ENCODE measurements around the gene GLYR1.

GLYR1 gene

DNA sequence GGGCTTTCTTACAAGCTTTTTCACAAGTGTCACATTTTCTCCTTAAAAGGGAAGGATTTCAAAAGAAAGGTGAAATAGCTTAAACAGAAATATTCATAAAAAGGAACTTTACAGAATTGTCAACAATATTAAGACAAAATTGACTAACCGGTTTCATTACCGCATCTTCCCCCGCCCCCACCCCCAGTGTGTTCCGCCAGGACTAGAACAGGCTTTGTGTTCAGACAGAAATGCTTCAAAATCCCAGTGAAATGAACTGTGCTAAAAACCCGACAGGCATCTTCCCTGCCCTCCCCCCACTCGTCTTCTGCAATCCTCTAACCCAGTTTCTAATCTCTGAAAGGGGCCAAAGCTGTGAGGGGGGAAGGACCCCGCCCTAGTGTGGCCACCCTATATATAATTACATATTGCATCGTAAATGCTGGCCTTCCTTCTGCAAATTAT lies 43.7 kb downstream of the GLYR1 start:
- no peak for FAIRE-seq

- no peak for FAIRE-seq
These were observed 44.3 kb downstream of the GLYR1 start for GRCh38 chr16:4802659-4803287.

- FAIRE-seq = no peak
These were observed 45.0 kb downstream of the GLYR1 start, which contains the start of gene ROGDI for GRCh38 chr16:4801962-4802658. Gene ROGDI, minus strand, starts transcription at chr16:4802633. Its CDS starts 62 bp downstream, at chr16:4802571.

DNA sequence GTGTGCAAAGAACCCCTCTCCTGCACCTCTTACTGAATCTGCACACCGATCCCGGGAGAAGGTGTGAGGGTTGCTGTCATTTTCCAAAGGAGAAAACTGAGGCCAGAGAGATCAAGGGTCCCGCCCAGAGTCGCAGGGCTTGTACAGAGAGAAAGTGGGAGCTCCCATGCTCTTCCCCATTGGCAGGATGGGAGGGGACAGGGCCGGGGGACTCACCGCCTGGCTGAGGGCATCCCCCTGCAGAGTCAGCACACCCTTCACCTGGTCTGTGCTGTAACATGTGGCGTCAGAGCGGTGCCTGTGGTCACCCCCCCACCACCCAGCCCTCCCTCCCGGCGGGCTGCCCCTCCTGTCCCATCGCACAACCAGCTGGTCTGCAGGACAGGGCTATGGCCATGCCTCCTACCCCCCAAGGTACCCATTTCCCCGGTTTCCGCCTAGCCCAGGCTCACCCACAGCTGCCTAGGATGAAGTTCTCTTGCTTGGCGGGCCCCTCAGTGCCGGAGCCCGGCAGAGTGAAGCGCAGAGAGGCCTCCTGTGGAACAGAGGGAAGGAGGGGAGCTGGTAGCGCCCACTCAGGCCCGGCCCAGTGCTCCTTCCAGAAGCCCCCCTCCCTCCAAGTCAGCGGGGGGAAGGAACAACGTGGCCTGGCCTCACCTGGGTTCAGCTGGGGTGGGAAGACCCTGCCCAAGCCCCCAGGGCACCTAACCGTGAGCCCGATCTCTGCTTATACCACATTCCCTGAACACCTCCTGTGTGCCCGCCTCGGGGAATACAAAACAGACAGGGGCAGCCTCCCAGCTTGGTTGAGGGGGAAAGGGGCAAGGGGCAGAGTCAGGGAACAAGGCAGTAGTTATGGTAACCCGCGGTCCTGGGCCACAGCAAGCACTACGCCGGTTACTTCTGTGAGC lies 45.8 kb downstream of the GLYR1 start:
- no peak for FAIRE-seq

DNA sequence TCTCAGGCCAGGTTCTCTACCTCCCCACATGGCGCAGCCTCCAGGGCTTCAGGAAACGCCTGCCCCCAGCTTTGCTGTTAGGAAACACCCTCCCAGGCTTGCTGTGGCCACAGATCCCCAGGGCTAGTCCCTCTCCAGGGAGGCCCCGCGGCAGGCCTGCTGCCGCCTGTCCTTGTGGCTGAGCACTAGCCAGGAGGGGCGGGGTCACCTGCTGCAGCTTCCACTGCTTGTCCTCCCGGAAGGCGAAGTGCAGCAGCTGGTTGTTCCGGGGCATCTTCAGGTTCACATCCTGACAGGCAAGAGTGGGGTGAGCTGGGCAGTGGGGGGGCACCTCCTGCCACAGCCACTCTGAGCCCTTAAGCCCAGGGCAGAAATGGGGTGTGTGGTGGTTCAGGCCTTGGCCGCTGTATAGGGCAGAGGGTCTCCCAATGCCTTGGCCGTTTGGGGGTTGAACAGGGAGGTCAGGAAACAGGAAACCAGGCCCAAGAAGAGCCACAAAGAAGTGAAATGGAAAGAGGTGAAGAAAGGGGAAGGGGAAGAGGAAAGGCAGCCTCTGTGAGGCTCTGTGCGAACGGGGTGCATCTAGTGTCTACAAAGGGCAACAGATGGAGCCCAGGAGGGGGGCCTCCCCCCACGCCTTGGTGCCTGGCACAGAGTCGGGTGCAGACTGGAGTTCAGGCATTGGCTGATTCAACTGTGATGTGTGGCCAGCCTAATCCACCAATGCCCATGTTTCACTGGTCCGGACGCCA lies 46.6 kb downstream of the GLYR1 start:
- FAIRE-seq = no peak

DNA sequence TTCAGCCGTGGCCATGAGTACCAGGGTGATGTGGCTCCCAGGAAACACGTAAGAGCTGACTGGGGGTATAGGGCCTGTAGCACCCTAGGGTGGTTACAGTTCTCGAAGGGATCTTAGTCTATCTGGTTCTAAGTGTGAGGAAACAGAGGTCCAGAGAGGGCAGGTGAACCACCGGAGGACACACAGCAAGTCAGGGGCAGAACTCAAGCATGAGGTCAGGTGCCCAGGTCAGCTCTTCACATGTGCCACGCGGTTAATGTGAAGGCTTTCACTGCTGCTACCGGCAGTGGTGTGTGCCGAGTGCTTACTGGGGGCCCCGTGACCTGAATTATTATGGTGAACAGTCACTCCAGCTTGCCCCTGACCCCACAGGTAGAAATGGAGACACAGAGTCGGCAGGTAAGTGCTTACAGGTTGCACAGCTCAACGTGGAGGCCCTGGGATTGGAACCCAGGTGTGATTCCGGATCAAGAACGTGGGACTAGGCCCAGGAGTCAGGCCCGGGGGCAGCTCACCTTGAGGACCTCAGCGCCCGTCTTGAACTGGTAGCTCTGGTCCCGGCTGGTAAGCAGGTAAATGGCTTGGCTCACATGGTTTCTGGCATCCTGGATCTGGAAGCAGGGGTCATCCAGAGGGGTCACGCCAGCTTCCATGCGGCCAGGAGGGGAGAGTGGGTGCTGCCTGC lies 47.8 kb downstream of the GLYR1 start:
- no peak for FAIRE-seq

DNA sequence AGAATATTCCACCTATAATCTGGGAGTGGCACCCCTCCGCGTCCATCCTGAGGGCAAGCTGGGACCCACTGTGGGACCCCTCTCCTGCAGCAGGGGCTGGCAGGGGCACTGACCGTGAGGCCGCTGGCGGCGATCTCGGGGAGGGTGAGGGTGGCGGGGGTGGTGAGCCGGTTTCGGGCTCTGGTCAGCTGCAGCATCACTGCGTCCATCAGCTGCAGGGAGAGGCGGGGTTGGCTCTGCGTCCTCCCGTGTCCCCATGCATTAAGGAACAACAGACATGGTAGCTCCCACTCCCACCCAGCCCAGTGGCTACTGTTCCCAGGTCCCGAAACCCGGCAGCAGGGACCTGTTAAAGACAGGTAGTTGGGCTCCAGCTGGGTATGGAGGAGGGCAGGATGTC lies 48.6 kb downstream of the GLYR1 start:
- no peak for FAIRE-seq

DNA sequence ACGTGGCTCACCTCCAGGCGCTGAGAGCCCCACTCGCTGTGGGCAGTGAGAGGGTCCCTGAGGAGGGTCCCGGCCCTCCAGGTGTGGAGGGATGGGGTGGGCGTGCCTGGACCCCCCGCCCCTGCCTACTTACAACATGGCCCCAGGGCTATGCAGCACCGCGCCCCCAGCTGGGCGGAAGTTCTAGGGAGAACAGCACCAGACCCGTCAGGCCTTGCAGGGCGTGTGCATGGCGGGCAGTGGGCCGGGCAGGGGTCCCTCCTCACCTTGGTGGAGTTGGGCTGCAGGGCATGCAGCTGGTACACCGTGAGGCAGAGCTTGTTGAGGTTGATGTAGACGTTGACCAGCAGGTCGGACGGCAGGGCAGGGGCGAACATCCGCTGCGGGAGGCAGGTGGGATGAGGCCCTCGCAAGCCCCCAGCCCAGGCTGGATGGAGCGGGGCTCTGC lies 49.3 kb downstream of the GLYR1 start:
- FAIRE-seq = no peak

DNA sequence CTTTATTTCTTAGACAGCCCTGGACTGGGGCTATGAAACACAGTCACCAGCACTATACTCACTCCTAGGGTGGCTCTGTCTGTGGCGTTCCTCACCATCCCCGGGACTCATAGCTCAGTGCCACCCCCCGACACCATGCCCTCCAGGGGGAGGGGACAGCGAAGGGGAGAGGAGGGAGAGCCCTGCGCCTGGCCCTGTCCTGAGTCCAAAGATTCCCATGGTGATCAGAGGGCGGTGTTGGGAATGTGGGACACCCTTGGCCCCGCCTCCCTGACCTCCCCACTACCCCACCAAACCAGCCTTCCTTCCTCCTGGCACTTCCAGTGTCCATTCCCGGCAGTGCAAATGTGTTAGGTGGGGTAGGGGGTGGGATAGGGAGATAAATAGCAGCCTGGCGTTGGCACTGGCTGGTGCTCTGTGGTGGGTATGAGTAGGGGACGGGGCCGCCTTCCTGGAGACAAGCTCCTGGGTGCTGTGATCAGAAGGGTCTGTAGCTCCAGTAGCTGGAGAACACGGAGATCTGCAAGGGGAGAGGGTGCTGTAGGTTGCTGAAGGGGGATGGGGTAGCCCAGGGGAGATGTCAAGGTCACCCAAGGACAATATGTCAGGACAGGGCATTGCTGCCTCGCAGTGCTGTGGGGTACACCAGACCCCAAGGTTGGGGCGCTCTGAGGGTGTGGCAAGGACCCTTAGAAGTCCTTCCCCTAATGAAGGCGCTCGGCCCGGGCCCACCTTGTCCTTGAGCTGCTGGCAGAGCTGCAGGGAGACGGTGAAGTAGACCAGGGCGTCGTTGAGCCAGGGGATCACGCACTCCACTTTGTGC lies 49.9 kb downstream of the GLYR1 start:
- no peak for FAIRE-seq

GRCh38 chr16:4795828-4796572 lies 51.1 kb downstream of the GLYR1 start:
- no peak for FAIRE-seq

- no peak for FAIRE-seq
These were observed 51.8 kb downstream of the GLYR1 start, which contains the start of gene SMIM22 for GRCh38 chr16:4795181-4795827. Gene SMIM22, plus strand, starts transcription at chr16:4795369. Its CDS starts 366 bp downstream, at chr16:4795735.

DNA sequence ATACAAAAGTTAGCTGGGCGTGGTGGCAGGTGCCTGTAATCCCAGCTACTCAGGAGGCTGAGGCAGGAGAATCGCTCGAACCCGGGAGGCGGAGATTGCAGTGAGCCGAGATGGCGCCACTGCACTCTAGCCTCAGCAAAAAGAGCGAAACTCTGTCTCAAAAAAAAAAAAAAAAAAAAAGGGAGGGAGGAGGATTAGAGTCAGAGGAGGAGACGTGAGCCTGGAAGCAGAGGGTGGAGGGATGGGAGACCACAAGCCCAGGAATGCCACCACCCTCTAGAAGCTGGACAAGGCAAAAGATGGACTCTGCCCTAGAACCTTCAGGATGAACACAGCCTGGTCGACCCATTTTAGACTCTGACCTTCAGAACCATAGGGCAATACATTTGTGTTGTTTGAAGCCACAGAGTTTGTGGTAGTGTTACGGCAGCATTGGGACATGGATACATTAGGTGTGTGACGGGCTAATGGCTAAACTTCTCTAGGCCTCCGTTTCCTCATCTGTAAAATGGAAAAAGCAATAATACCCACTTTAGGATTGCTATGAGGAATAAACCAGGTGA lies 54.1 kb downstream of the GLYR1 start:
- FAIRE-seq = no peak

DNA sequence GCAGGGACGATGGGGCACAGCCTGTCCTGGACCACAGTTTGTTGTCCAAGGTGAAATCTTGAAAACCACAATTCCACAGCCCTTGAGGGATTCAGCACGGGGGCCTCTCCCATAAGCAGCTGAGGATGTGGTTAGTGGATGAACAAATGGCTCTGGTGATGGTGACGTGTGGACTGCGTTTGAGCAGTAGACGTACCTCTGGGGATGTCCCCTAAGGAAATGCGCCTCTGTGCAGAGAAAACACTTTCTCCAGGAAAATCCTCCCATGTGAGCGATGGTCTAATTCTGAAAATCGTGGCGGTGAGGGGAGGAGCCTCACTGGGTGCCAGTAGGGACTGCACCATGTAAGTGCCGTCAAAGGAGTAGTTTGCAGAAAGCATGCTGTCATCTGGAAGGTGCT lies 56.2 kb downstream of the GLYR1 start:
- FAIRE-seq = no peak

GRCh38 chr16:4790261-4790660 lies 56.8 kb downstream of the GLYR1 start:
- no peak for FAIRE-seq

DNA sequence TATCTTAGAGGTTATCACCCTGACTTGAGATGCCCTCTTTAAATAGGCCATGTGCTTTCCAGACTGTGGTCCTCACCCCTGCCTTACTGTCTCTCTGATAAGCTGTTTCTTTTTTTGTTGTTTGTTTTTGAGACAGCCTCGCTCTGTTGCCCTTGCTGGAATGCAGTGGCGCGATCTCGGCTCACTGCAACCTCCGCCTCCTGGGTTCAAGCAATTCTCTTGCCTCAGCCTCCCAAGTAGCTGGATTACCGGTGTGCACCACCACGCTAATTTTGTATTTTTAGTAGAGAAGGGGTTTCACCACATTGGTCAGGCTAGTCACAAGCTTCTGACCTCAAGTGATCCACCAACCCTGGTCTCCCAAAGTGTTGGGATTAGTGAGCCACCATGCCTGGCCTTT lies 58.2 kb downstream of the GLYR1 start:
- FAIRE-seq = no peak

GRCh38 chr16:4788489-4788889 lies 58.6 kb downstream of the GLYR1 start:
- FAIRE-seq = no peak

DNA sequence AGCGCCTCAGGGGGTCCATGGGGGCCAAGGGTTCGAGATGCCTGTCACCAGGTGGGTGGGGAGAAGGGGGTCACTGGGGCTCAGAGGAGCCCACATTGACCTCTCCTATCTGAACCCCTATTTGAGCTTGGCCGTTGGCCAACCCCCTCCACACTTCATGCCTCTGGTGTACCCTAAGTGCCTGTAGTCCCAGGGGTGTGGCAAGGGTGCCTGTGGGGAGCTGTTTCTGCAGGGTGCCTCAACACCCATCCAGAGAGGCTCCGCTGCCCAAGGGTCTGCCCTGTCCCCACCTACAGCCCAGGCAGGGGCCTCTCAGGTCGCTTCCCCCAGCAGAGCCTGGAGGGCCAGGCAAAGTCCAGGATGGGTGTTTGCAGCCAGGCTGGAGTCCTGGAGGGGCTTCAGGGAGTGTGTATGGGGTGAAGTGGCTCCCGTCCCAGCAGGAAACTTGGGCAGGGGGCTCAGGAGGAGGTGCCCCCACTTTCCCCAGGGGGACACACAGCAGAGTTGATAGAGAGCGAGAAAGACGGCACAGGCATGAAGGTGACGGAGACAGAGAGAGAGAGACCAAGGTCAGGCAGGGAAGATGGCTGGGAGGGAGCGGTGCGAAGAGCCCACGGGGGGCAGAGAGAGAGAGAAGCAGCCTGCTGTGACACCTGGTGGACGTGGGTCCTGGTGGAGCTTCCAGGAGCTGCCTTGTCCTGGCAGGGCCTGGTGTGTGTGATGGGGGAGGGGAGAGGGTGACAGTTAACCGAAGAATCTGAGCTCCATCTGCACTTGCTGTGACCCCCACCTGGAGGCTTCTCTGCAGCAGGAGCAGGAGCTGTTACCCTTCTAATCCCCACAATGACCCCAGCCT lies 59.2 kb downstream of the GLYR1 start, which contains the start of gene SEPTIN12:
SEPTIN12 (minus strand) TSS at position 719 of the 856 bp plus-strand sequence; CDS start at position 19, 700 bp downstream.
- no peak for FAIRE-seq

DNA sequence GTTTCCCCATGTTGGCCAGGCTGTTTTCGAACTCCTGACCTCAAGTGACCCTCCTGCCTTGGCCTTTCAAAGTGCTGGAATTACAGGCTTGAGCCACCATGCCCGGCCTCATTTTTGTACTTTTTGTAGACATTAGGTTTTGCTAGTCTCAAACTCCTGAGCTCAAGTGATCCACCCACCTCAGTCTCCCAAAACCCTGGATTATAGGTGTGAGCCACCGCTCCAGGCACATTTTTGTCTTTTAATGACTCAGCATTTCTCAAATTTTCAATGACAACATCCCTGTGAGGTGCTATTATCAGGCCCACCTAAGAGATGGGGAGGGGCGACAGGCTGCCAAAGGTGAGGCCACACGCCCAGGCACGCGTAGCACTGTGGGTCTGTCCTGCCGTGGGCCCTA lies 60.0 kb downstream of the GLYR1 start:
- no peak for FAIRE-seq

Data from colon (tissue), 2 donors.